DLD1 (cell line): ENCODE measurements around the gene RPS15.

ENCODE experiments used
- in situ Hi-C: cut with HindIII; loops from 2 replicates; pipeline ENCODE4 v1.10.0; 2017; ENCODE audit warnings: low sequenced_read_pairs

Gene RPS15

GRCh38 chr19:1401889-1402217, 36.3 kb upstream of the RPS15 start:
- in situ Hi-C loops: no loop called here

GRCh38 chr19:1402411-1403070, 35.7 kb upstream of the RPS15 start:
- in situ Hi-C loops: no loop called here

- in situ Hi-C loops: no loop called here
These were observed 31.2 kb upstream of the RPS15 start for GRCh38 chr19:1406774-1407527.

- in situ Hi-C loops: no loop called here
These were observed 30.5 kb upstream of the RPS15 start, which contains the start of gene DAZAP1 for GRCh38 chr19:1407528-1408299. Gene DAZAP1 (plus strand): TSS chr19:1407586. CDS start chr19:1407774, 188 bp downstream.

GRCh38 chr19:1408300-1409203, 29.6 kb upstream of the RPS15 start:
- in situ Hi-C loops: no loop called here

GRCh38 chr19:1409204-1410005, 28.8 kb upstream of the RPS15 start:
- in situ Hi-C loops: no loop called here

- in situ Hi-C loops: no loop called here
These were observed 27.9 kb upstream of the RPS15 start for GRCh38 chr19:1410136-1410786.

GRCh38 chr19:1410789-1411188, 27.4 kb upstream of the RPS15 start:
- in situ Hi-C loops: no loop called here

- in situ Hi-C loops: no loop called here
These were observed 26.7 kb upstream of the RPS15 start for GRCh38 chr19:1411255-1412191.

- in situ Hi-C loops: no loop called here
These were observed 25.8 kb upstream of the RPS15 start for GRCh38 chr19:1412323-1412923.

GRCh38 chr19:1412995-1413800, 25.0 kb upstream of the RPS15 start:
- in situ Hi-C loops: no loop called here

GRCh38 chr19:1416014-1416841, 22.0 kb upstream of the RPS15 start:
- in situ Hi-C loops: no loop called here

GRCh38 chr19:1417145-1417544, 21.1 kb upstream of the RPS15 start:
- in situ Hi-C loops: no loop called here

GRCh38 chr19:1417681-1418495, 20.3 kb upstream of the RPS15 start:
- in situ Hi-C loops: no loop called here

GRCh38 chr19:1418496-1418775, 19.8 kb upstream of the RPS15 start:
- in situ Hi-C loops: no loop called here
